H1 (cell line): ENCODE data around the gene ST6GALNAC4. TPM values are rescaled to one million over a fixed set of nuclear protein-coding genes. Genes with fewer than 3 reads are reported as not detected.

Source experiments
- CTCF ChIA-PET: fragments of 300-600 bp; sonication (Branson Sonifier 250); formaldehyde crosslinking; loops from one replicate; lab custom pipeline; 2021; ENCODE audit not compliant: partially characterized antibody; lab: Charles Lee
- POLR2A ChIA-PET: fragments of 300-600 bp; sonication (Branson Sonifier 250); formaldehyde crosslinking; loops from one replicate; lab custom pipeline; 2021; ENCODE audit warnings: inconsistent platforms; ENCODE audit not compliant: partially characterized antibody; lab: Charles Lee
- DNase-seq, 2 experiments: peaks; one replicate each; pipeline versions ENCODE4 v3.0.0 to v3.0.0-alpha.2; 2010 to 2022; ENCODE audit warnings: low spot score in 2 of 2, low read depth in 1 of 2, mixed read lengths in 1 of 2
- FAIRE-seq: peaks from 2 replicates; lab custom pipeline; 2011; peaks lifted over from hg19 to GRCh38; lab: Jason Lieb, UNC
- H2AFZ ChIP-seq: 2 replicates; pipeline ENCODE4 v1.8.1; 2012; ENCODE audit warnings: low read length, inconsistent platforms
- H2AK5ac ChIP-seq: 2 replicates; pipeline ENCODE4 v1.6.1; 2013; ENCODE audit warnings: low read depth, low read length
- H2BK120ac ChIP-seq: replicated peaks from 2 replicates; pipeline ENCODE3; 2013; ENCODE audit warnings: low read depth, low read length, inconsistent platforms
- H2BK12ac ChIP-seq: 2 replicates; pipeline ENCODE4 v1.6.1; 2013; ENCODE audit warnings: low read depth, low read length
- H2BK15ac ChIP-seq: 2 replicates; pipeline ENCODE4 v1.6.1; 2013; ENCODE audit warnings: low read length
- H2BK20ac ChIP-seq: 2 replicates; pipeline ENCODE4 v1.6.1; 2013; ENCODE audit warnings: low read length
- H2BK5ac ChIP-seq: 2 replicates; pipeline ENCODE4 v1.6.1; 2013; ENCODE audit warnings: low read depth, low read length
- H3K14ac ChIP-seq: 2 replicates; pipeline ENCODE4 v1.6.1; 2013; ENCODE audit warnings: inconsistent platforms; ENCODE audit not compliant: insufficient read length
- H3K18ac ChIP-seq: 2 replicates; pipeline ENCODE4 v1.6.1; 2013; ENCODE audit warnings: low read length; ENCODE audit errors: extremely low read depth
- H3K23ac ChIP-seq: 2 replicates; pipeline ENCODE4 v1.6.1; 2013; ENCODE audit warnings: inconsistent platforms; ENCODE audit not compliant: insufficient read length
- H3K23me2 ChIP-seq: 2 replicates; pipeline ENCODE4 v1.6.1; 2013; ENCODE audit warnings: low read depth, low read length
- H3K27ac ChIP-seq: 2 replicates; pipeline ENCODE4 v1.6.1; 2011; ENCODE audit warnings: low read depth, low read length, inconsistent platforms
- H3K27me3 ChIP-seq, 4 experiments: replicated peaks in 1 of 4; 1 replicate in 1 of 4; 2 replicates in 3 of 4; pipeline versions ENCODE4 v1.6.1 to v1.8.1; 2011 to 2013; ENCODE audit warnings: low read length in 3 of 4, mild to moderate bottlenecking in 3 of 4, inconsistent platforms in 2 of 4, mixed read lengths in 2 of 4, moderate library complexity in 1 of 4; ENCODE audit not compliant: control insufficient read depth in 3 of 4, insufficient read depth in 3 of 4; ENCODE audit errors: extremely low read depth in 1 of 4
- H3K36me3 ChIP-seq, 4 experiments: 2 replicates each; pipeline versions ENCODE4 v1.6.1 to v1.8.1; 2011 to 2013; ENCODE audit warnings: mild to moderate bottlenecking in 4 of 4, low read length in 3 of 4, moderate library complexity in 2 of 4, control low read depth in 1 of 4, inconsistent platforms in 1 of 4; ENCODE audit not compliant: insufficient read depth in 4 of 4, control insufficient read depth in 2 of 4
- H3K4ac ChIP-seq: replicated peaks from 2 replicates; pipeline ENCODE3; 2013; ENCODE audit warnings: low read length, low read depth, mixed read lengths, inconsistent platforms; ENCODE audit not compliant: insufficient read length
- H3K4me1 ChIP-seq, 4 experiments: replicated peaks in 1 of 4; 1 replicate in 1 of 4; 2 replicates in 3 of 4; pipeline versions ENCODE4 v1.6.1 to v1.8.1; 2011 to 2013; ENCODE audit warnings: low read length in 3 of 4, inconsistent platforms in 2 of 4, mixed read lengths in 1 of 4; ENCODE audit not compliant: insufficient read depth in 4 of 4, control insufficient read depth in 3 of 4
- H3K4me2 ChIP-seq, 2 experiments: 2 replicates each; pipeline versions ENCODE4 v1.6.1 to v1.8.1; 2011 to 2013; ENCODE audit warnings: low read depth in 2 of 2, low read length in 2 of 2, control low read depth in 1 of 2, inconsistent platforms in 1 of 2, mild to moderate bottlenecking in 1 of 2; ENCODE audit not compliant: insufficient read depth in 1 of 2
- H3K4me3 ChIP-seq, 4 experiments: fragments of 200-600, 300-600 bp in 1 of 4; sonication (generic), shearing (Covaris generic), sonication (Bioruptor Twin) in 1 of 4; 2 replicates each; pipeline versions ENCODE4 v1.5.1 to v1.8.1; 2011 to 2016; ENCODE audit warnings: low read length in 4 of 4, low read depth in 3 of 4, control low read depth in 2 of 4, inconsistent platforms in 2 of 4, mild to moderate bottlenecking in 2 of 4, mixed read lengths in 1 of 4, moderate library complexity in 1 of 4; ENCODE audit not compliant: insufficient read depth in 2 of 4; ENCODE audit errors: extremely low read depth in 1 of 4
- H3K56ac ChIP-seq: replicated peaks from 2 replicates; pipeline ENCODE3; 2013; ENCODE audit warnings: low read depth, mild to moderate bottlenecking, mixed read lengths, low read length, inconsistent platforms; ENCODE audit not compliant: insufficient read length
- H3K79me1 ChIP-seq: 2 replicates; pipeline ENCODE4 v1.6.1; 2013; ENCODE audit warnings: low read depth, low read length, control low read depth
- H3K79me2 ChIP-seq, 2 experiments: 2 replicates each; pipeline versions ENCODE4 v1.6.1 to v1.8.1; 2012 to 2013; ENCODE audit warnings: low read length in 2 of 2, mild to moderate bottlenecking in 2 of 2, inconsistent platforms in 1 of 2; ENCODE audit not compliant: insufficient read depth in 2 of 2, control insufficient read depth in 1 of 2
- H3K9ac ChIP-seq, 4 experiments: replicated peaks in 1 of 4; 1 replicate in 1 of 4; 2 replicates in 3 of 4; pipeline versions ENCODE4 v1.6.1 to v1.8.1; 2011 to 2013; ENCODE audit warnings: low read depth in 3 of 4, low read length in 3 of 4, control low read depth in 2 of 4, mild to moderate bottlenecking in 2 of 4, moderate library complexity in 2 of 4, inconsistent platforms in 1 of 4; ENCODE audit errors: extremely low read depth in 1 of 4
- H3K9me3 ChIP-seq, 2 experiments: 2 replicates each; pipeline versions ENCODE4 v1.6.1 to v1.8.1; 2012 to 2013; ENCODE audit warnings: mild to moderate bottlenecking in 2 of 2, moderate library complexity in 2 of 2, control low read depth in 1 of 2, inconsistent platforms in 1 of 2, low read depth in 1 of 2, low read length in 1 of 2, mixed read lengths in 1 of 2; ENCODE audit not compliant: insufficient read depth in 2 of 2
- H4K20me1 ChIP-seq, 2 experiments: replicated peaks in 1 of 2; 2 replicates each; pipeline versions ENCODE3 to v1.8.1; 2011 to 2013; ENCODE audit warnings: inconsistent platforms in 2 of 2, low read length in 2 of 2, mild to moderate bottlenecking in 1 of 2; ENCODE audit not compliant: insufficient read depth in 2 of 2, control insufficient read depth in 1 of 2
- H4K5ac ChIP-seq: 2 replicates; pipeline ENCODE4 v1.6.1; 2013; ENCODE audit warnings: low read length, low read depth, mixed read lengths, inconsistent platforms; ENCODE audit not compliant: insufficient read length
- H4K8ac ChIP-seq: 2 replicates; pipeline ENCODE4 v1.8.0; 2013; ENCODE audit warnings: mild to moderate bottlenecking, moderate library complexity, low read length, inconsistent platforms; ENCODE audit not compliant: insufficient read depth; ENCODE audit errors: extremely low read depth
- H4K91ac ChIP-seq: replicated peaks from 2 replicates; pipeline ENCODE3; 2013; ENCODE audit warnings: low read length, mixed read lengths, inconsistent platforms; ENCODE audit not compliant: insufficient read length
- HDAC2 ChIP-seq, 2 experiments: fragments of 300-600 bp in 1 of 2; sonication (generic) in 1 of 2; IDR thresholded peaks; 2 replicates each; pipeline ENCODE4 v1.6.1; 2011 to 2012; ENCODE audit warnings: low read depth in 2 of 2, low read length in 2 of 2, mild to moderate bottlenecking in 2 of 2, moderate library complexity in 2 of 2, borderline replicate concordance in 1 of 2, inconsistent platforms in 1 of 2
- RNF2 ChIP-seq: fragments of 200-900, 300-1000 bp; sonication (generic); IDR thresholded peaks from 2 replicates; pipeline ENCODE4 v1.7.1; 2016; ENCODE audit warnings: borderline replicate concordance, low read depth, mild to moderate bottlenecking, antibody characterized with exemption, low read length; ENCODE audit not compliant: poor library complexity, severe bottlenecking; ENCODE audit errors: missing control alignments
- SUZ12 ChIP-seq: fragments of 200-600 bp; sonication (generic); IDR thresholded peaks from 2 replicates; pipeline ENCODE4 v1.6.1; 2012; ENCODE audit warnings: mild to moderate bottlenecking, inconsistent platforms, low read length, moderate library complexity, mixed read lengths
- TBP ChIP-seq: IDR thresholded peaks from 2 replicates; pipeline ENCODE4 v1.6.1; 2011; ENCODE audit warnings: low read depth, low read length, improper control_type of control experiment
- TCF12 ChIP-seq: IDR thresholded peaks from 2 replicates; pipeline ENCODE4 v1.6.1; 2011; ENCODE audit warnings: low read depth, mild to moderate bottlenecking, low read length
- WGBS, 2 experiments: shearing (Covaris generic) in 1 of 2; methylation state at CpG; one replicate each; pipeline versions ENCODE4 v1.1.6 to v1.1.7; 2013 to 2015; ENCODE audit warnings: low lambda C conversion rate in 2 of 2, mixed read lengths in 2 of 2, inconsistent platforms in 1 of 2, low coverage in 1 of 2, missing lambda C conversion rate in 1 of 2; ENCODE audit not compliant: insufficient replicate concordance in 2 of 2, insufficient coverage in 1 of 2, insufficient read length in 1 of 2; ENCODE audit errors: extremely low coverage in 1 of 2, missing lambda C conversion rate in 1 of 2; 5-methylcytosine and 5-hydroxymethylcytosine counted together
- polyA plus RNA-seq, 7 experiments: library from polyadenylated mRNA; depleted of rRNA in 3 of 7; stranded (reverse) in 5 of 7; unstranded in 2 of 7; fragments of >200 nt in 5 of 7; fragments of 200-250 nt in 2 of 7; gene quantifications; 1 replicate in 5 of 7; 2 replicates in 1 of 7; 4 replicates in 1 of 7; pipeline versions ENCODE4 v1.2.1 to v1.2.3, GENCODE V29; 2011 to 2013; ENCODE audit warnings: missing spikeins in 2 of 7, mixed read lengths in 2 of 7
- total RNA-seq: library from RNA; stranded (reverse); fragmentation: NEBNext Ultra II Directional; extraction: Animal tissue kit (Norgen Biotek cat#: 25700); gene quantifications from 2 replicates; pipeline ENCODE4 v1.2.1, GENCODE V29; 2021
- TF ChIP-seq, protein P1 (sequence below): IDR thresholded peaks from 2 replicates; pipeline ENCODE4 v1.6.1; 2012; ENCODE audit warnings: low read length, inconsistent platforms
- TF ChIP-seq, protein P2 (sequence below): IDR thresholded peaks from 2 replicates; pipeline ENCODE4 v1.6.1; 2012; ENCODE audit warnings: inconsistent platforms

The ST6GALNAC4 gene
- total and polyA plus RNA-seq, 2 of the 8 experiments (the other 6 are each of a cell fraction or from before 2014, with no cell fraction given), result 21.8 to 34.1 TPM

- H2BK15ac ChIP-seq, result no peak overlapping the region
- H3K4me2 ChIP-seq, result no peak overlapping the region
- peaks cover 0 to 16% (median 7%) of the 10 kb centered on the region in 4 experiments; a peak in 6 of 7 replicates for H3K4me1 ChIP-seq
- no peak overlapping the region for H4K91ac ChIP-seq
- H3K79me2 ChIP-seq, result no peaks in the 10 kb centered on the region; a peak in 1 of 4 replicates
- CTCF ChIA-PET, result interaction anchor here (4.6 to 35.5 kb wide), 3 partner anchors 10 to 86 kb away, joined by 39 to 825 read pairs (median 143); no protein-coding TSS in a partner anchor
- H2BK5ac ChIP-seq, result no peak overlapping the region
- TF ChIP-seq HDAC2 (IDR thresholded peaks at IDR 0.05; ENCODE audit: borderline replicate concordance in 1 of 2, low read depth in 2 of 2, low read length in 2 of 2) (no peak), SUZ12 (no peak), TBP (no peak), RNF2 (no peak), TCF12 (no peak)
- TF ChIP-seq, protein P1, sequence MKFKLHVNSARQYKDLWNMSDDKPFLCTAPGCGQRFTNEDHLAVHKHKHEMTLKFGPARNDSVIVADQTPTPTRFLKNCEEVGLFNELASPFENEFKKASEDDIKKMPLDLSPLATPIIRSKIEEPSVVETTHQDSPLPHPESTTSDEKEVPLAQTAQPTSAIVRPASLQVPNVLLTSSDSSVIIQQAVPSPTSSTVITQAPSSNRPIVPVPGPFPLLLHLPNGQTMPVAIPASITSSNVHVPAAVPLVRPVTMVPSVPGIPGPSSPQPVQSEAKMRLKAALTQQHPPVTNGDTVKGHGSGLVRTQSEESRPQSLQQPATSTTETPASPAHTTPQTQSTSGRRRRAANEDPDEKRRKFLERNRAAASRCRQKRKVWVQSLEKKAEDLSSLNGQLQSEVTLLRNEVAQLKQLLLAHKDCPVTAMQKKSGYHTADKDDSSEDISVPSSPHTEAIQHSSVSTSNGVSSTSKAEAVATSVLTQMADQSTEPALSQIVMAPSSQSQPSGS, result no peak
- TF ChIP-seq, protein P2, sequence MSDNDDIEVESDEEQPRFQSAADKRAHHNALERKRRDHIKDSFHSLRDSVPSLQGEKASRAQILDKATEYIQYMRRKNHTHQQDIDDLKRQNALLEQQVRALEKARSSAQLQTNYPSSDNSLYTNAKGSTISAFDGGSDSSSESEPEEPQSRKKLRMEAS, result no peak
- H4K8ac ChIP-seq, result no peak overlapping the region
- no peak for FAIRE-seq
- H3K14ac ChIP-seq, result no peak overlapping the region
- POLR2A ChIA-PET, result no interaction called here
- no peaks in the 10 kb centered on the region; the same call in 1 of the 2 replicates for H3K79me1 ChIP-seq
- no peak overlapping the region for H3K9ac ChIP-seq
- H2BK12ac ChIP-seq, result no peak overlapping the region
- H3K23ac ChIP-seq, result no peak overlapping the region
- no peak overlapping the region for H3K56ac ChIP-seq
- no peak overlapping the region for H2AK5ac ChIP-seq
- no peak overlapping the region for H3K4me3 ChIP-seq
- no peaks in the 10 kb centered on the region for H3K9me3 ChIP-seq
- H3K36me3 ChIP-seq, result peaks cover 7 to 16% (median 13%) of the 10 kb centered on the region in 4 experiments
- H2BK20ac ChIP-seq, result no peak overlapping the region
- peaks cover 8 to 20% of the 10 kb centered on the region in 2 experiments for H4K20me1 ChIP-seq
- 90% methylated on average over 24 of the region's 24 CpGs; no CpG with 5 or more reads in 1 of the 2 experiments for WGBS, 2 experiments
- no peak overlapping the region for H3K18ac ChIP-seq
- no peak overlapping the region for H2BK120ac ChIP-seq
- H2AFZ ChIP-seq, result no peak overlapping the region
- H3K4ac ChIP-seq, result no peak overlapping the region
- H3K23me2 ChIP-seq, result no peaks in the 10 kb centered on the region
- H3K27me3 ChIP-seq, result no peaks in the 10 kb centered on the region
- no peak for DNase-seq
- no peak overlapping the region for H3K27ac ChIP-seq
- no peak overlapping the region for H4K5ac ChIP-seq
Measured at GRCh38 chr9:127945338-127945737, 28.5 kb upstream of the ST6GALNAC4 start.
